EL (cell line): Measurements from ENCODE around the gene CAMK1D.
"Not testable (repeated sequence)": the region's sequence is repeated elsewhere in the genome, so short reads cannot be mapped to it uniquely, and the experiment has no call there.

ENCODE experiments used
- DNase-seq: peaks from one replicate; pipeline ENCODE4 v3.0.0-alpha.2; 2016

CAMK1D gene

DNA sequence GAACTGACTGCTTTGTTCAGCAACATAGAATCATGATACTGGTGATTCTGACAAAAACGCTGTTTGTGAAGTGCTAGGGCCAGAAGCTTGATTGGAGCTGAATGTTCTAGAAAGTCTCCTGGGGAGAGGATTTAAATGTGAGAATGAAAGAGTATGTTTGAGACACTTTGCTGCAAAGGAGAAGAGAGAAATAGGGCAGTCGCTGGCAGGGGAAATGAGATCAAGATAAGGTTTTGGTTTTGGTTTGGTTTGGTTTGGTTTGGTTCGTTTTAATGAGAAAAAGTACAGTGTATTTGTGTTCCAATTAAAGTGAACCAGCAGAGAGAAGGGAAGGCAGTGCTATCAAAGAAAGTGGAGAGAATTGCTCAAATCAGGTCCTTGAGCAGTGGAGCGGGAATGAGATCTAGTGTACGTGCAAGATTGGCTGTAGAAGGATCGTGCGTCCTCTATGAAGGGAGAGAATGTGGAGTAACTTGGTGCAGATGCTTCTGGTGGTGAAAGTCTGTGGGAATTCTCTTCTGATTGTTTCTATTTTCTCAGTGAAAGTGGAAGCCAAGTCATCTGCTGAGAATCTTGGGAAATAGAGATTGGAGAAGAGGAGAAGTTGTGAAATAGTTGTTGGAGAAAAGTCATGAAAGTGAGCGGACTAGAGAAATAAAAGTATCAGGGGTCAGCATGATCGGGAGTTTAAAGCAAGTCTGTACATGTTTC, 381.6 kb downstream of the CAMK1D start:
- DNase-seq, result no peak

DNA sequence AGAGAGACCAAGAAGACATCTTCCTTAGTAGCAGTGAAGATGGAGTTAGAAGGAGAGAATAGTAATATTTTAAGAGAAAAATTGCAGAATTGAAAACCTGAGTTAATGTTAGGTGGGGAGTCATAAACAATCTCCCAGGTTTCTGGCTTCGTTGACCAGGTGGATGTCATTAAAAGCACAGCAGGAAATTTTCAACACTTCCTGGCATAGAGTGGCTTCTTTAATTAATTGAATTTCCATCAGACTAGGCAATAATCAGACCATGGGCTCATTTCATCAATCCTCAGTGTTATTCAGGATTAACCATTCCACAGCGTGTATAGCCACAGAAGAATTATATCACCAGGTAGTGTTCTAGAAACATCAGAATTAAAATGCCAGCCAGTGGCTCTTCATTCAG, 383.9 kb downstream of the CAMK1D start:
- DNase-seq, result no peak

GRCh38 chr10:12735843-12736462, 386.6 kb downstream of the CAMK1D start:
- DNase-seq, result no peak

- DNase-seq, result no peak
These were observed 391.5 kb downstream of the CAMK1D start for GRCh38 chr10:12740813-12741212.

- no peak for DNase-seq
These were observed 392.0 kb downstream of the CAMK1D start for GRCh38 chr10:12741360-12741804.

GRCh38 chr10:12742771-12743170, 393.4 kb downstream of the CAMK1D start:
- no peak for DNase-seq

- DNase-seq, result not testable (repeated sequence)
These were observed 394.1 kb downstream of the CAMK1D start for GRCh38 chr10:12743466-12743865.

DNA sequence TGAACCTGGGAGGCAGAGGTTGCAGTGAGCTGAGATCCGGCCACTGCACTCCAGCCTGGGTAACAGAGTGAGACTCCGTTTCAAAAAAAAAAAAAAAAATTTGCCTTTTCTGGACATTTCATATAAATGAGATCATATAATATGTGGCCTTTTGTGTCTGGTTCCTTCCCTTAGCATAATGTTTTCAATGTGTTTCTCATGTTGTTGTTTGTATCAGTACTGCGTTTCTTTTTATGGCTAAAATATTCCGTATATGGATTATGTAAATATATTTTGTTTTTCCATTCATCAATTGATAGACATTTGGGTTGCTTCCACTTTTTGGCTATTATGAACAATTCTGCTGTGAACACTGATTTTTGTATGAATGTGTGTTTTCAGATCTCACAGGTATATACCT, 394.6 kb downstream of the CAMK1D start:
- no peak for DNase-seq

- no peak for DNase-seq
These were observed 398.8 kb downstream of the CAMK1D start for GRCh38 chr10:12748186-12748585.

- no peak for DNase-seq
These were observed 400.6 kb downstream of the CAMK1D start for GRCh38 chr10:12749760-12750478.

DNA sequence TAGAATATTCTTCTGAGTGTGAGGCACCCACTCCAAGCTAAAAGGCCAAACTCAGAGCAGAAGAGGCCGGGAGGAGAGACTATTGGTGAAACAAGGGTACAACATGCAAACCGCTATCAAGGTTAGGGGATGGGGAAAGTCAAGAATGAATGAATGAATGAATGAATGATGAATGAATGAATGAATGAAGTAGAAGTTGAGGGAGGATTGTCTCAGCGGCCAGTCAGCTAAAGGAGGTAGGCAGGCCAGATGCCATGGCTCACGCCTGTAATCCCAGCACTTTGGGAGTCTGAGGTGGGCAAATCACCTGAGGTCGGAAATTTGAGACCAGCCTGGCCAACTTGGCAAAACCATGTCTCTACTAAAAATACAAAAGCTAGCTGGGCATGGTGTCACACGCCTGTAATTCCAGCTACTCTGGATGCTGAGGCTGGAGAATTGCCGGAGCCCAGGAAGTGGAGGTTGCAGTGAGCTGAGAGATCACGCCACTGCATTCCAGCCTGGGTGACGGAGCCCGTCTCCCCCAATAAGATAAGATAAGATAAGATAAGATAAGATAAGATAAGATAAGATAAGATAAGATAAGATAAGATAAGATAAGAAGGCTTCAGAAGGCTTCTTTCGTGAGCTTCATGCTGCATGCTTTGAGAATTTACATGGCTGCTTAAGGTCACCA, 401.3 kb downstream of the CAMK1D start:
- no peak for DNase-seq

GRCh38 chr10:12755075-12755474, 405.7 kb downstream of the CAMK1D start:
- no peak for DNase-seq

- DNase-seq, result no peak
These were observed 408.0 kb downstream of the CAMK1D start for GRCh38 chr10:12757351-12757750.

GRCh38 chr10:12758271-12758670, 408.9 kb downstream of the CAMK1D start:
- no peak for DNase-seq

DNA sequence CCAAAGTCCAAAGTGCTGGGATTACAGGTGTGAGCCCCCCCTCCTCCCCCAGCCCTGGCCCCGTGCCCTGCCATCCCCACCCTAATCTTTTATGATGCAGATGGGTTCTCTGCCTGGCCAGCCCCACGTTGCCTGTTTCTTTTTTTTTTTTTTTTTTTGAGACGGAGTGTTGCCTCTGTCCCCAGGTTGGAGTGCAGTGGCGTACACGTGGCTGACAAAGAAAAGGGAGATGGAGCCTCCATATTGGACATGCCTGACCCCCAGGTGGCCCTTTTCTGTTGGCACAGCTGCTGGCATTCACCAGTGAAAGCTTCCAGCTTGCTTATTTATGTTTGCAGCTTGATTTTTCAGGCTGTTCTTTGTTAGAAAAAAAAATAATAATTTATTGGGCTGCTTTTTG, 416.9 kb downstream of the CAMK1D start:
- DNase-seq, result no peak

DNA sequence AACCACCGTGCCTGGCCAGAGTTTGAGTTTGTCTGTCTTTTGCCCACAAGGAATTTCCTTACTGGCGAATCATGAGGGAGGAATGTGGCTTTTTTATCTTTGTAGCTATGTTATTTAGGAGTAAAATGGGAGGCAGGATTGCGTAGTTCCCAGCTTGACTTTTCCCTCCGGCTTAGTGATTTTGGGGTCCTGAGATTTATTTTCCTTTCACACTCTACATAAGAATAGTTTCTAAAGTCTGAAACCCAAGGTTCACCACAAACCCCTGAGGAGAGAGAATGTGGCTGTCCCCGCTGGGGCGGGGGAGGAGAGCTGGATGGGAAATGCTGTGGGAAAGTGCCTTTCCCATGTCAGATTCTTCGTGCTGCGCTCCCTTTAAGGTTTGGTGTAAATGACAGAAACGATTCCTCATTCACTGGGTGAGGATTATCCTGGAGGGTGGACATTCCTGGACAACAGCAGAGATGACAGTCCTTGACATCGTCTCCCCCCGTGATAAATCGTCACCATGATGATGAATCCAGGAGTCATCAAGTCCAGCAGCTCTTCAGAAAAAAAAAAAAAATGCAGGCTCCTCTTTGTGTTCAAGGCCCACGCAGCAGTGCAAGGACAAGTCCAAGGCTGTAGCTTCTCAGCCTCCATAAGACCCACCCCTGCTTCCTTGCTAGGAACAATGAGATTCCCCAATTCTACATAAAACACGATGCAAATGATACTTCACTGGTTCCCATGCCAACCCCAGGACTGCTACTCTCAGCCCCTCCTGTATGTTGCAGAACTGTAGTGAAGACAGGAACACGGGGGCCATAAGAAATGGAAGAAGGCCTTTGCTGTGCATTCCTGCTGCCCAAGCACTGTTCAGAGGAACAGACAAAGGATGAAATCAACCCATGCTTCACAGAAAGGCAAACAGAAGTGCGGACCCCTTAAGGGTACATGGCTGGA, 419.1 kb downstream of the CAMK1D start:
- DNase-seq, result peak; percentile 4

DNA sequence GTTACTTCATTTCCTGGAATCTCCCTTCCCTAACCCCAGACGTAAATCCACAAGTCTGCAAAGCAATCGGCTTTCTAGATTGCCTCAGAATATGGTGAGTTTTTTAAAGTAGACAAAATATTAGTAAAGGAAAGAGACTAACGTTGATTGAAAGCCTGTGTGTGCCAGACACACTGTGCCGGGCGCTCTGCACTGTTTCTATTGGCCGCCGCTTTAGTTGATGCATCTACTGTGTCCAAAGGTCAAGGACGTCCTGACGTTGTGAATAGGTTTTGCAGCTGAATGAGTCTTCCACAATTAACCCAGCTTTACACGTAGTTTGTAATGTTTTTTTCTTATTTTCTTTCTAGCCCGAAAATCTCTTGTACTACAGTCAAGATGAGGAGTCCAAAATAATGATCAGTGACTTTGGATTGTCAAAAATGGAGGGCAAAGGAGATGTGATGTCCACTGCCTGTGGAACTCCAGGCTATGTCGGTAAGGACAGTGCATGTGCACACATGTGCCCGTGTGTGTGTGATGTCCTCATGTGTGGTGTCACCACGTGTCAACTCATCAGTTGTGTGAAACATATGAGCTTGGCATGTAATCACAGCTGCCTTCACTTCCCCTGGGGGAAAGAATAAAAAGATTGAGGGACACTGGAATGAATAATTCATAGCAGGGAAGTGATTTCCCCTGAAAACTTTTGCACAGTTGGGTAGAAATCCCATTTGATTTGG, 420.1 kb downstream of the CAMK1D start:
- DNase-seq, result no peak

DNA sequence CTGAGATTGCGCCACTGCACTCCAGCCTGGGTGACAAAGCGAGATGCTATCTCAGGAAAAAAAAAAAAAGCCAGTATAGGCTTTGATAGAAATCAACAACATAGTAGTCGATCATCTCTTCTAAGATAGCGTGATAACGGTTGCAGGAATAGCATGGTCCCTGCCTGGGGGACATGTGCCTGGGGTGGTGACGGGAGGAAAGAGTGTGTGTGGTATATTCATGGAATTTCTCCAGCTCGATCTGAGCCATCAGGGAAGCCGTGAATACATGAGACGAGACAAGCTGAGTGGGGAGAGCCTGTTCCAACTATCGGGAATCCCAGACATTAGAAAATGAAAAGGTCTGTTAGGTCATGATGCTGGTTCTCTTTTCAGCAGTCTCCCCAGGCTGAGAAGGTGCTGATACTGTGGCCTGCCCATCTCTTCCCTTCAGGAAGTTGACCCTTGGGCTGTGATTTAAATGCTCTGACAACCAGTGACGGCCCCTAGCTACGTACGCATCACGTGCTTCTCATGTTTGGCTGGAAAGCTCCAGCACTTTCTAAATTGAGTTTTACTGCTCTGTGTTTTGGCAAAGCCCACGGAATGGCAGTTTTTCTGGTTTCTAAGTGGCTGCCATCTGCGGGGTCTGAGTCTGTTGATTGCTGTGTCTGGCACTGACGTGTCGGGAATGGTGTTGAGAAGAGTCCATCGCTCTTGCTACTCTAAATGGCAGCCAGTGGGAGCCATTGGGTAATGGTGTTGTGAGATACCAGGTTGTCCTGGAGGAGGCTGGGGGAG, 422.8 kb downstream of the CAMK1D start:
- DNase-seq, result no peak

DNA sequence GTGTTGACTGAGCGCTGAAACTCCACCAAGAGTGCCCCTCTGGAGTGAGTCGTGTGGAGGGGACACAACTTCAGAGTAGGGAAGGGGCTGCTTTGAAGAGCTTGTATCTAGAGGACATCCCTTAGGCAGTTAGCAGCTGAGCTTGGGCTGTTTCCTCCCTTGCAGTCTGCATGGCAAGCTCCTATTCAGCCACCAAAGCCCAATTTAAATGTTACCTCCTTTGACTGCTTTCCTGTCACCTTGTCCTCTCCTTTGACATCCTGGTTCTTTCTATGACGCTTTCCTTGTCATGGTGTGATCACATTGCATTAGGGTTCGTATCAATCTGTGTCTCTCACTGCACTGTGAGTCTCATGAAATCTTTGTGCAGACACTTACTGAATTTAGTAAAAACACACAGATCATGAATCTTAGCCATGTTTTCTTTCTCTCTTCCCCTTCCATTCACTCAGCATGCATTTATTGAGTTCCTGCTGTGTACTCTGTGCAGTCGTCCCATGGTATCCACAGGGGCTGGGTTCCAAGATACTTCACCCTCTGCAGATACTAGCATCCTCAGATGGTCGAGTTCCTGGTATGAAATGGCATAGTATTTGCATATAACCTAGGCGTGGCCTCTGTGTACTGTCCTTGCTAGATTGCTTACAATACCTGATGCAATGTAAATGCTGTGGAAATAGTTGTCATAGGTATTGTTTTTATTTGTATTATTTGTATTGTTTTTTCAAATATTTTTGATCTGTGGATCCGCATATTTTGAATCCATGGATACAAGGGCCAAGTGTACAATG, 423.6 kb downstream of the CAMK1D start:
- no peak for DNase-seq
